Measurements from ENCODE around the gene CLEC2D.

DNA sequence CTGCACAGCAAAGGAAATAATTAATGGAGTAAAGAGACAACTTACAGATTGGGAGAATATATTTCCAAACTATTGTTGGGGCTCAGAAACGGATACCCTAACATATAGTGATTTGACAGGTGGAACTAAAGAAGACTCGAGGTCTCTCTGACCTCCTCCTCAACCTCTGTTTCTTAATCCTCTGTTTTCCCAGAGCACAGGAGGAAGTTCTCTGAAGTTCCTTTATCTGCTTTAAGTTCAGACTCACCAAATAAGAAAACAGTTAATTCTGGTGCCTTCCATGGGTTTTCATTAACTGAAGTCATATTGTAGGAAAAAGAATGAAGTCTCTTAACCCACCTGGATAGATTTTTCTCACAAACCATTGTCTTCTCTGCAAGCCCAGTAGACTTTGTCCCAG, 29.2 kb downstream of the CLEC2D start:
- TF ChIP-seq CTCF (IDR thresholded peaks at IDR 0.05) (no peak), POLR2A (IDR thresholded peaks at IDR 0.05) (no peak), POLR2AphosphoS5 (IDR thresholded peaks at IDR 0.05; ENCODE audit: insufficient read depth in 1 of 2, low read depth in 1 of 2) (no peak)

All from vagina (tissue), 2 donors.